DMS153 (cell line): ENCODE measurements around the gene MLXIP.
A peak's percentile ranks its signal among the peaks of the same experiment; 100 is the strongest.

Source experiments
- DNase-seq: peaks from one replicate; lab custom pipeline; 2025; lab: John Stamatoyannopoulos, UW

MLXIP gene

DNA sequence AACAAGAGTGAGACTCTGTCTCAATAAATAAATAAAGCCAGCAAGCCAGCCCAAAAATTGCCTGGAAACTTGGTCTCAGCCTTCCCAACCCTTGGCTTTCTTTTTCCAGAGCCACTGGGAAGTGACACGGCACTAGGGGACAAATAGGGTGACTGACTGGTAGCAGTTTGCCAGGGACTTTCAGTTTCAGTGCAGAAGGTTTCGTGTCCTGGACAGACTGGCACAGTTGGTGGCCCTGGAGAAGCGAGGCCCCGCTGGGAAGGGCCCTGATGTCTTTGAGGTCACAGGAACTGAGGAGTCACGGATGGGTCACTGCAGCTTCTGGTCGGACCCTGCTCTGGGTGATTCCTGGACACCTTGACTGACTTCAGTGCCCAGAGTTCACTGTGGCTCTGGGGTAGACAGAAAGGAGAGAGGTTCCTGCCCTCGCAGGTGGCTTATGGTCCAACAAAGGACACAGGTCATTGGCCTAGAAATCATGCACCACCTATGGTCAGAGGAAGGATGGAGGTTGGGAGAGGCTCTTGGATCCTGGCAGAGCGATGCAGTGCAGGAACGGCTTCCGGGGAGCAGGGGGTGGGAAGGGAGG, 107.0 kb downstream of the MLXIP start:
- no peak for DNase-seq

DNA sequence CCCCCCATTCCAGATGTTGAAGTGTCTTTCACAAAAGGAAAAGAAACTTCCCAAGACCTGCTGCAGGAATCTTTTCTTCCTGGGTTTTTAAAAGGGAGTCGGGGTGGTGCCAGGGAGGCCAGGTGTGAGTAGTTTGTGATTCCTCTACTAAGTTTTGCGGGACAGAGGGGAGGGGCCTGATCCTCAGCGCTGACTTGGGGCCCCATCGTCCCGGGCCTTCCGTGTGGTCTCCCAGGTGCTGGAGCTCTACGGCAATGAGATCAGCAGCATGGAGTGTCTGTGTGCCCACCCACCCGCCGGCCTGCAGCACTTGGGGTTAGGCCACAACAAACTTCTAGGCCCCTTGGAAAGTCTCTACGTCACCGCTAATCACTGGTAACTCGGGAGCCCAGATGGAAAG, 108.9 kb downstream of the MLXIP start:
- no peak for DNase-seq

DNA sequence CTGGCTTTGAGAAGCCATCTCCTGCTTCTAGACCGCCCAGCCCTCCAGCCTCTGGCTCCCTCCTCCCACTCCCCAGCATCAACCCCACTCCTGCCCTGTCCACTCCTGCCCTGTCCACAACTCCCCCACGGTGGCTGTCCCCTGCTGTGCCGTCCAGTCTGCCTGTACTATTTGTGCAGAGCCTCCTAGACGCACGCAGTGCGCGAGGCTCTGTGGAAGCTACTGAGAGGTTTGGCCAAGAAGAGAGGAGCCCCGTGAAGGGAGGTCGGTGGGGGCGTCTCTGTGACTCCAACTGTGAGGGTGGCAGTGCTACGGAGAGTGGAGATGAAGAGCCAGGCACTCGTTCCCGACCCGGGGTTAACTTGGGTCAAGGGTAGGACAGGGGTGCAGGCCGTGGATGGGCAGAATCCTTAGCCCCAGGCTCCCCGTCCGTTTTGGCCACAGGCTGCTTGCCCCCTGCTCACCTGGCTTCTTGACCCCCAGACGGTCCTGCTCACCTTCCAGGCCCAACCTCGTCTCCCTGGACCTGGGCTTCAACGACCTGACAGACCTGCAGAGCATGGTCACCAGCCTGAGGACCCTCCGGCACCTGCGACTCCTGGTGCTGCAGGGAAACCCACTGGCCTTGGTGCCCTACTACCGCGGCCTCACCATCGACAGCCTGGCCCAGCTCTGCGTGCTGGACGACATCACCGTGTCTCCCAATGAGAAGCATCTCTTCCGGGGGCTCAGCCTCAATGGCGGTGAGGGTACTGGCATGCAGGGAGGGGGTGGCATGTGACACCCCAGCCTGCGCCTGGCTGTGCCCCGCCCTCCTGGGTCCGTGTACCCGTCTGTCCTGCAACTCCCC, 111.3 kb downstream of the MLXIP start:
- no peak for DNase-seq

DNA sequence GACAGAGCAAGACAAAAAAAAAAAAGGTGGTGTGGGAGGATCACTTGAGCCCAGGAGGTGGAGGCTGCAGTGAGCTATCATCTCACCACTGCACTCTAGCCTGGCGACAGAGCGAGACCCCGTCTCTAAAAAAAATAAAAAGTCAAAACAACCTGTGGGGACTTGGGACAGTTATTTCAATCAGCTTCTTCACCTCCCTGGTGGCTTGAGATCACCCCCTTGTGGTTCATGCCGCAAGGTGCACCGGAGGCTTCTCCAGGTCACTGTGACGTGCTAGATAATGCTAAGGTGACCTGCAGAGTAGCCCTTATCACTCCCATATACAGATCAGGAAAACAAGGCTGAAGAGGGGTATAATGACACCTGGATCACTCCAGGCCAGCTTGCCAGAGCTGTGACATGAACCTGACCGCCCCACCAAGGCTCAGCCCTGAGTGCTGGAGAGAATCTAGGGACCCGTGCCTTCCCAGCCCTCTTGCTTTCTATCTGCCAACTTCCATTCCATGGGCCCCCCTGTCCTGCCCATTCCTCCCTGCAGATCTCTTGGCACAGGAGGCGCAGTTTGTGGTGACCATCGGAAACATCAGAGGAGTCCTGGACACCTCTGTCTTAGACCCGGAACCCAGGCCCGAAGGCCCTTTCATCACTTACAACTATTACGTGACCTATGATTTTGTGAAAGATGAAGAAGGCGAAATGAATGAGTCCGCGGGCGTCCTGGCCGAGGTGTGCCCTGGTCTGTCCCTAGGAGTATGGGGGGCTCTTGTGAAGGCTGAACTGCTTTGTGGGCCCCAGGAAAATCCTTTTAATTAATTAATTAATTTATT, 112.5 kb downstream of the MLXIP start:
- peak; percentile 43 for DNase-seq

DNA sequence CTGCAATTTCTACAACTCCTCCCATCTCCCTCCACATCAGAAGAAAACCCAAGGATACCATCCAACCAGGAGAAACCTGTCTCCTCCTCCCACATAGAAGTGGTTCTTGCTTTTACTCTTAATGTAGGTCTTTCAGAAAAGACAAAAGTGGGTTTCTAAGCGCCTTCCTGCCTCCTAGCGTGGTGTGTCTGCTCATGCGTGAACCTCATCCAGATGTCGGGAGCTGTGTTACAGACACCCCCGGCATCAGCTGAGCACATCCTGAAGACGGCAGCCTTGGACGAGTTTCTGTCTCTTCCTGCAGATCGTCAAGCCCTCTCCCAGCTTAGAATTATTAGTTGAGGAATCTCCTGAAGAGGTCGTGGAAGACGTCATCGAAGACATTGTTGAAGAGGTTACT, 113.9 kb downstream of the MLXIP start:
- DNase-seq: no peak

DNA sequence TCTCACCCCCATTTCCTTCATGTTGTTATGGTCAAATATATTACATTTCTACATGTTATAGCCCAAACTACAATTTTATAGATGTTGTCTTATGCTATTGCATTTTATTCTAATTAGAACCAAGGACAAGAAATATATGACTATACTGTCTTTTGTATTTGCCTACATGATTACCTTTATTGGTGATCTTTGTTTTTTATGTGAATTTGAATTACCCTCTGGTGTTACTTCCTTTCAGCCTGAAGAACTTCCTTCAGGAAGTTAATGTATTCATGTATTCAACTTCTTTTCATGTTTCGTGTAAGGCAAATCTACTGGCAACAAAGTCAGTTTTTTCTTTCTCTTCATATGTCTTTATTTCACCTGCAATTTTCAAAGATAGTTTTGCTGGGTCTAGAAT, 116.2 kb downstream of the MLXIP start:
- DNase-seq: no peak

DNA sequence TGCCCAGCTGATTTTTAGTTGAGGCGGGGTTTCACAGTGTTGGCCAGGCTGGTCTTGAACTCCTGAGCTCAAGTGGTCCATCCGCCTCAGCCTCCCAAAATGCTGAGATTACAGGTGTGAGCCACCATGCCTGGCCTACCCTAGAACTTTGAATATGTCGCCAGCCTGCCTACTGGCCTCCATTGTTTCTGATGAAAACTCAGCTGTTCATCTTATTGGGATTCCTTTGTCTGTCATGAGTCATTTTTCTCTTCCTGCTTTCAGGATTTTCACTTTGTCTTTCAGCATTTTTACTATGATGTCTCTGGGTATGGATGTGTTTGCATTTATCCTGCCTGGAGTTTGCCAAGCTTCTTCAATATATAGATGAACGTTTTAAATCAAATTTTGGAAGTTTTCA, 116.8 kb downstream of the MLXIP start:
- DNase-seq: no peak
